ENCODE results near the gene SMYD4.

The SMYD4 gene

GRCh38 chr17:1830288-1830687, 586 bp upstream of the SMYD4 start:
- Histone ChIP-seq H3F3A (ENCODE audit: control insufficient read depth, insufficient read depth) (peaks cover 8% of the 10 kb centered on the region; the same call in 1 of the 2 replicates), H3K4me2 (ENCODE audit: low read length) (peak overlapping the region; percentile 74), H4K20me1 (ENCODE audit: control insufficient read depth, insufficient read depth, low read depth, low read length) (peaks cover 5% of the 10 kb centered on the region; the same call in 1 of the 2 replicates), H3K9me3 (ENCODE audit: control insufficient read depth, insufficient read depth, low read length) (no peaks in the 10 kb centered on the region), H3K4me3 (ENCODE audit: low read length) (peak overlapping the region; percentile 97), H3K27me3 (ENCODE audit: control insufficient read depth, low read length) (no peaks in the 10 kb centered on the region), H3K36me3 (ENCODE audit: control insufficient read depth, low read length) (peaks cover 63% of the 10 kb centered on the region), H3K4me1 (ENCODE audit: control insufficient read depth, low read length) (peaks cover 59% of the 10 kb centered on the region), H3K9me2 (replicated peaks; ENCODE audit: control insufficient read depth, low read length) (no peaks in the 10 kb centered on the region), H3K27ac (ENCODE audit: low read depth, low read length) (peak overlapping the region; percentile 57), H3K79me2 (ENCODE audit: control insufficient read depth, low read length) (peaks cover 89% of the 10 kb centered on the region)
- TF ChIP-seq EZH2phosphoT487 (IDR thresholded peaks at IDR 0.05; ENCODE audit: borderline replicate concordance, low read length) (no peak), CTCF (IDR thresholded peaks at IDR 0.05; ENCODE audit: low read depth, low read length, poor library complexity, severe bottlenecking) (no peak)

- Histone ChIP-seq H3K27ac (ENCODE audit: low read depth, low read length) (peak overlapping the region; percentile 57), H3K27me3 (ENCODE audit: control insufficient read depth, low read length) (no peaks in the 10 kb centered on the region), H3F3A (ENCODE audit: control insufficient read depth, insufficient read depth) (peaks cover 3% of the 10 kb centered on the region; the same call in 1 of the 2 replicates), H3K79me2 (ENCODE audit: control insufficient read depth, low read length) (peaks cover 84% of the 10 kb centered on the region), H3K4me1 (ENCODE audit: control insufficient read depth, low read length) (peaks cover 49% of the 10 kb centered on the region), H3K9me2 (replicated peaks; ENCODE audit: control insufficient read depth, low read length) (no peaks in the 10 kb centered on the region), H3K9me3 (ENCODE audit: control insufficient read depth, insufficient read depth, low read length) (no peaks in the 10 kb centered on the region), H4K20me1 (ENCODE audit: control insufficient read depth, insufficient read depth, low read depth, low read length) (peaks cover 4% of the 10 kb centered on the region; the same call in 1 of the 2 replicates), H3K4me2 (ENCODE audit: low read length) (peak overlapping the region; percentile 74), H3K4me3 (ENCODE audit: low read length) (peak overlapping the region; percentile 97), H3K36me3 (ENCODE audit: control insufficient read depth, low read length) (peaks cover 61% of the 10 kb centered on the region)
- no peak for TF ChIP-seq CTCF (IDR thresholded peaks at IDR 0.05; ENCODE audit: low read depth, low read length, poor library complexity, severe bottlenecking)
- no peak for TF ChIP-seq EZH2phosphoT487 (IDR thresholded peaks at IDR 0.05; ENCODE audit: borderline replicate concordance, low read length)
Measured at GRCh38 chr17:1829216-1829591, 498 bp downstream of the SMYD4 start.

GRCh38 chr17:1820528-1821252, 9.0 kb downstream of the SMYD4 start:
- Histone ChIP-seq H3K27ac (ENCODE audit: low read depth, low read length) (peak overlapping the region; percentile 74), H3K4me2 (ENCODE audit: low read length) (peak overlapping the region; percentile 67), H3F3A (ENCODE audit: control insufficient read depth, insufficient read depth) (peaks cover 4% of the 10 kb centered on the region; the same call in 1 of the 2 replicates), H3K79me2 (ENCODE audit: control insufficient read depth, low read length) (peaks cover 81% of the 10 kb centered on the region), H3K4me1 (ENCODE audit: control insufficient read depth, low read length) (peaks cover 32% of the 10 kb centered on the region), H3K4me3 (ENCODE audit: low read length) (peak overlapping the region; percentile 53), H3K36me3 (ENCODE audit: control insufficient read depth, low read length) (peaks cover 52% of the 10 kb centered on the region), H3K27me3 (ENCODE audit: control insufficient read depth, low read length) (no peaks in the 10 kb centered on the region), H4K20me1 (ENCODE audit: control insufficient read depth, insufficient read depth, low read depth, low read length) (no peaks in the 10 kb centered on the region), H3K9me3 (ENCODE audit: control insufficient read depth, insufficient read depth, low read length) (no peaks in the 10 kb centered on the region), H3K9me2 (replicated peaks; ENCODE audit: control insufficient read depth, low read length) (no peaks in the 10 kb centered on the region)
- TF ChIP-seq EZH2phosphoT487 (IDR thresholded peaks at IDR 0.05; ENCODE audit: borderline replicate concordance, low read length) (no peak), CTCF (IDR thresholded peaks at IDR 0.05; ENCODE audit: low read depth, low read length, poor library complexity, severe bottlenecking) (no peak)

Data from DOHH2 (cell line).